ENCODE measurements around the gene SLC4A4.

The SLC4A4 gene

GRCh38 chr4:71338846-71339593, at the start of gene SLC4A4:
SLC4A4 (plus strand) TSS chr4:71339020.
- DNase-seq: no peak

DNA sequence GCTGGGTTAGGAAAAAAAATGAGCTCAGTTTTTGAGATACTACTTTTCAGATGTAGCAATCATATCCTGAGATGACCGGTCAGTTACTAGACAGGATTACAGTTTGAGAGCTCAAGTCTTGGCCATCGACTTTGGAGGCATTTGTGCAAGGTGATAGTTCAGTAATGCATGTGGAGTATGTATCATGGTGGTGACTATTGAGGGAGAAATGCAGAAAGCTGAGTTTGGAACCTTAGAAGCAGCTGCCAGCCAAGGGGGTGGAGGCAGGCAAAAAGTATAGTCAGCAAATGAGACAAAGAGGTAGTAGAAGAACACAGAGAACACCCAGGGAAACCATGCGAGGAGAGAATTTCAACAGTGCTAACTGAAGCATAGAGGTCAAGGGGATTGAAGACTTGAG, 48.7 kb upstream of the SLC4A4 start:
- no peak for DNase-seq

DNA sequence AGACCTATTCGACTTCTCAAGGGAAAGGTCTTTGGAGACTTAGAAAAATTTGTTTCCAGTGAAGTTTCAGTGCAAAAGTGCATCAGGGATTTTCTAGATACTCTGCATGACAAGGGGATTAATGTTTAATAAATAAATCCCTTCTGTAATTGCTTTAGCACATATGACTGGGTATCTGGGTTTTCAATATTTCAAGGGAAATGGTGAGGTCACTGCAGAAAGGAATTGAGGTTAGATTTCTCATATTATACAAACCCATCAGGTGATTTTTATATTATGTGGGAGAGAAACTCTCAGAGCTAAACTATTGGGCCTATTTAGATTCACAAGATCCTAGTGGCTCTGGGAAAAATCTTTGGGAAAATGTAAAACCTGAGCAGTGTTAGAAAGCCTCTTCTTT, 48.3 kb upstream of the SLC4A4 start:
- no peak for DNase-seq

DNA sequence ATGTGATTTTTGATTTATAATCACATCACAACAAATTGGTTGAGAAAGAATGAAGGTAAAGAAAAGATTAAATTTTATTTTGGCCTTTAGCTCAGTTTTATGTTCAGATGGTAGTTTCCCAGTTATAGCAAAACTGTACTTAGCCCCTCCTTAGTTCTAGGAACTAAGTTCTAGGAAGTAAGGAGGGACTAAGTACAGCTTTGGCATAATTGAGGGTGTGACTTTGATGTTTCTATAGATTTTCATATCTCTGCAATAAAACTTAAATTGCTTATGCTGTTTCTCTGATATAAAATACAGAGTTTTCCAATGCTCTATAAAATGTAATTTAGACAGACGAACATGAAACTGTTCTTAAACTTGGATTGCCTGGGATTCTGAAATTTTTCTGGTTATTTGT, 46.6 kb upstream of the SLC4A4 start:
- DNase-seq: no peak

GRCh38 chr4:71293705-71294104, 45.1 kb upstream of the SLC4A4 start:
- DNase-seq: no peak

DNA sequence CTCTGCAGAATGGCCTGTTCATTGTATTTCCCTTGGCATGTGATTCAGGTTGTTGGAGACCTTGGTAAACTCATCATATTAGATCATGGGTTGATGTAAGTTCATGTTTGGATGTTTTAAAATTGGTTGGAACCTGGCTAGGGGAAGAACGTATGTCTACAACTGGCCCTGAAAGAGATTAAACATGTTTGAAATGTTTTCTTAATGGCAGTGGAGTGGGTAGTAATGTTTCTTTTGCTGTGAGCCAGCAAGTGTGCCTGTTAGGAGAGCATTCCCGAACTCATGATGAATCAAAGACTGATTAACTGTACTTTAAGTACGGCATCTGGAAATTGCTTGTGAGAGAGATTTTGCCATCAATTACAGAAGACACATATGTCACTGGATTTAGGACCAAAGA, 44.5 kb upstream of the SLC4A4 start:
- no peak for DNase-seq

DNA sequence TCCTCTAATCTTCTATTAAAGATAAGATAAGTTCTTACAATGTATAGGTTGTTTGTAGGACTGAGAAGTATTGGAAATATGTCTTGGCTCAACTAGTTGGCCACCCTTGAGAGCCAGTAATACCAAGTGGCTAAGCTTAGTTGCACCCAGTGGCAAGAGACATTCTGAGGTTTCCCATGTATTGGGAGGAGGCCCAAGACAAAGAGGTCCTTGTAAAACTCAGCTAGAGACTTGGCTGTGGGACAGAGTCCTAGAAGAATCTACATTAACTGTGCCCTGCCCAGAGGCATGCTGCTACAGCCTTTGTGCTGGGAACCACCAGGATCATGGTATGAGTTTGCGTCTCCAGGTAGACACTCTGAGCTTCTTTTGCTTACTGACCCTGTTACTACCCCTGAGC, 41.9 kb upstream of the SLC4A4 start:
- no peak for DNase-seq

- DNase-seq: no peak
Measured at GRCh38 chr4:71300362-71300761, 38.5 kb upstream of the SLC4A4 start.

GRCh38 chr4:71300964-71301363, 37.9 kb upstream of the SLC4A4 start:
- DNase-seq: no peak

GRCh38 chr4:71303287-71303686, 35.5 kb upstream of the SLC4A4 start:
- DNase-seq: no peak

DNA sequence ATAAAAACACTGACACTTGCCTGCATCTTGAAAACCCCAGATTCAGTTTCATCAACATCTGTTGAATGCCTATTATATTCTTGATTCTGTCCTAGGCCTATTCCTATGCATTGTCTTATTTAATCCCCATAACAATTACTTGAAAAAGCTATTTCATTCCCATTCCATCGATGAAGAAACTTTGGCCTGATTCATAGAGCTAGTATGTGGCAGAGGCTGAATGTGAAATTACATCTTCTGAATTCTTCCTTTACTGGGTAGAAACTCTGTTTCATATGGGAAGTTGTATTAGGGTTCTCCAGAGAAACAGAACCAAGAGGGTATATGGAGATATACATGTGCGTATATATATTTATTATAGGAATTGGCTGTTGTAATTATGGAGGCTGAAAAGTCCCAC, 35.0 kb upstream of the SLC4A4 start:
- no peak for DNase-seq

DNA sequence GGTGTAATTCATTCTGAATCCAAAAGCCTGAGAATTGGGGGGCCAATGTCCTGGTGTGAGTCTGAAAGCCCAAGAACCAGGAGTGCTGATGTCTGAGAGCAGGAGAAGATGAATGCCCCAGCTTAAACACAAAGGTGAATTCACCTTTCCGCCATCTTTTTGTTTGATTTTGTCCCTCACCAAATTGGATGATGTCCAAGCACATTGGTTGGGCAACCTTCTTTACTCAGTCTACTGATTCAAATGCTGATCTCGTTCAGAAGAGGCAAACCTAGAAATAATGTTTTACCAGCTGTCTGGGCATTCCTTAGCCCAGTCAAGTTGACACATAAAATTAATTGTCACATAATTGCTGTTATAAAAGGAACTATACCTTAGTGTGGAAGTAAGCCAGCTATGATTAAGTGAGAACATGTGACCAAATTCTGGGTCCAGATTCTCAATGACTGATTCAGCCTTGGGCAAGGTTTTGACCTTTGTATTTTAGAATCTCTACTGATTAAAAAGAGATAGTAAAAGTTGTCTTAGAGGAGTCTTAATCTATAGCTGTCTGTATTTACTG, 34.5 kb upstream of the SLC4A4 start:
- DNase-seq: no peak

GRCh38 chr4:71307729-71308128, 31.1 kb upstream of the SLC4A4 start:
- no peak for DNase-seq

GRCh38 chr4:71322425-71322824, 16.4 kb upstream of the SLC4A4 start:
- no peak for DNase-seq

DNA sequence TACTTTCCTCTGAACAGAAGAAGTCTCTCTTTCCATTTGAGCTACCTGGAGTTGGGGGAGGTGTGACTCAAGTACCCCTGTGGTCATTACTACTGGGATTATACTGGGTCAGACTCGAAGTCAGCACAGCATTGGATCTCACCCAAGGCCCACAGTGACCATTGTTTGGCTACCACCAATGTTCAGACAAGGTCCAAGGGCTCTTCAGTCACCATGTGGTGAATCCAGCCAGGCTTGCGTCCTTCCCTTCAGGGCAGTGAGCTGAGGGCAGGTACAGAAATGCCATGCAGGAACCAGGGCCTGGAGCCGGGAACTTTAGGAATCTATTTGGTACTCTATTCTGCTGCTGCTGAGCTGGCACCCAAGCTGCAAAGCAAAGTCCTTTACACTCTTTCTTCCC, 5.5 kb upstream of the SLC4A4 start:
- DNase-seq: no peak

GRCh38 chr4:71333960-71334359, 4.9 kb upstream of the SLC4A4 start:
- DNase-seq: no peak

- DNase-seq: no peak
Measured at GRCh38 chr4:71334465-71334882, 4.3 kb upstream of the SLC4A4 start.

DNA sequence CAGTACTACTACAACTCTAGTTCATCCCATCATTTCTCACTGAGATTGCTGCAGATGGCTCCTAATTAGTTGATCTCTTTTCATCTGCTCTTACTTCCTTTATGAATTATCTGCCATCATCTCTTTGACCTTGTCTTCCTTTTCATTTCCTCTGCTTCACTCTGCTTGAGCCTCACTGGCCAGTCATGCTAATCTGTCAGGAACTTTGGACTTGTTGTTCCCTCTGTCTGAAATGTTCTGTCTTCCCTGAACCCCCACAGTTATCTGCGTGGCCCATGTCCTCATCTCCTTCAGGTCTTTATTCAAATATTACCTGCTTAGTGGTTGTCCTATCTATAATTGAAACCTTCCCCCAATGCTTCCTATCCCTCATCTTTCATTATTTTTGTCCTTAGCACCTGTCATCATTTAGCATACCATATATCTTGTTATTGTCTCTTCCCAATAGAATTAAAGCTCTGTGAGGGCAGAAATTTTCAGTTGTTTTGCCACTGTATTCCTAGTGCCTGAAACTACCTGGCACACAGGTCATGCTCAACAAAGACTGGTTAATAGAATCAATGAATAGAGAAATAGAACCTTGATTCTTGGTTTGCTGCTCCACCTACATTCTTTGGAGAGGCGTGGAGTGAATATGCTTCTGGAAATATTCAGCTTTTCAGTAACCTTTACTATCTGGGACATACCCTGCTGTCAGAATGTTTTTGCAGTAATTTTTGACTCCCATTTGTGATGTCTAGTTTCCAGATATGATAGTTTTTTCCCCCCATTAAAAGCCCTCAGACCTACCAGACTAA, 5.0 kb downstream of the SLC4A4 start:
- DNase-seq: no peak

- DNase-seq: no peak
Measured at GRCh38 chr4:71346710-71347109, 7.9 kb downstream of the SLC4A4 start.

DNA sequence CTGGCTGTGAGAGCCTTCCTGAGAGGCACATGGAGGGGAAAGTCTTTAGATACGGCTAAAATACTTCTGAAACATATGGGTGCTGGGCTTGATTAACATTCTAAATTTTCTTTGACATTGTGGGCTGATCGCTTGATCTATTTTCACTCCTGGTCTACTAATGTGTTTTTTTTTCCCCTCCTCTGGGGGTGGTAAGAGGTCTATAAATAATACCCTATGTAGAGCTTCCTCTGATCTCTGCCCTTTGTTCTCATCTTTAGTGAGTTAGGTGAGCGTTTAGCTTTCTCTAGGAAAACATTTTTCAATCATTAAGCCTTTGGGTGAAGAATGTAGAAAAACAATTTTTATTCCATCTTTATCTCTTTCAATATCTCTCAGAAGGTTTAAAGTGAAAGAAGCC, 9.8 kb downstream of the SLC4A4 start:
- no peak for DNase-seq

- DNase-seq: no peak
Measured at GRCh38 chr4:71355045-71355444, 16.2 kb downstream of the SLC4A4 start.

- no peak for DNase-seq
Measured at GRCh38 chr4:71355971-71356370, 17.2 kb downstream of the SLC4A4 start.

GRCh38 chr4:71356924-71357663, 18.3 kb downstream of the SLC4A4 start:
- no peak for DNase-seq

Data from NCI-H2171 (cell line).